ENCODE measurements around the gene RNF224.

RNF224 gene

GRCh38 chr9:137275588-137276472, 48.5 kb downstream of the RNF224 start:
- no peak for DNase-seq

GRCh38 chr9:137276473-137277328, 49.4 kb downstream of the RNF224 start:
- DNase-seq, result no peak

- no peak for DNase-seq
These were observed 50.2 kb downstream of the RNF224 start, which contains the start of gene TOR4A for GRCh38 chr9:137277329-137278041. TSS of gene TOR4A (plus strand) at chr9:137277726. CDS start at chr9:137278690, 964 bp downstream.

- DNase-seq, result no peak
These were observed 50.9 kb downstream of the RNF224 start for GRCh38 chr9:137278061-137278701.
